Measurements from ENCODE around the gene DACT2.
"Not testable (repeated sequence)": the region's sequence is repeated elsewhere in the genome, so short reads cannot be mapped to it uniquely, and the experiment has no call there.

The DACT2 gene

GRCh38 chr6:168303982-168304751 is 15.4 kb downstream of the DACT2 start:
- DNase-seq (ENCODE audit: low read depth in 2 of 2), result no peak

- no peak for DNase-seq (ENCODE audit: low read depth in 2 of 2)
Observed at GRCh38 chr6:168302534-168302933, 17.0 kb downstream of the DACT2 start.

GRCh38 chr6:168301648-168302398 is 17.8 kb downstream of the DACT2 start:
- DNase-seq (ENCODE audit: low read depth in 2 of 2), result no peak

- DNase-seq (ENCODE audit: low read depth in 2 of 2), result no peak
Observed at GRCh38 chr6:168300975-168301647, 18.5 kb downstream of the DACT2 start.

GRCh38 chr6:168299541-168300511 is 19.8 kb downstream of the DACT2 start:
- DNase-seq (ENCODE audit: low read depth in 2 of 2), result no peak

GRCh38 chr6:168297643-168298042 is 21.9 kb downstream of the DACT2 start:
- DNase-seq (ENCODE audit: low read depth in 2 of 2), result no peak

- DNase-seq (ENCODE audit: low read depth in 2 of 2), result no peak
Observed at GRCh38 chr6:168294901-168295300, 24.7 kb downstream of the DACT2 start.

- no peak for DNase-seq (ENCODE audit: low read depth in 2 of 2)
Observed at GRCh38 chr6:168293636-168294530, 25.7 kb downstream of the DACT2 start.

GRCh38 chr6:168292826-168293225 is 26.8 kb downstream of the DACT2 start:
- DNase-seq (ENCODE audit: low read depth in 2 of 2), result no peak

GRCh38 chr6:168291450-168291849 is 28.1 kb downstream of the DACT2 start:
- DNase-seq (ENCODE audit: low read depth in 2 of 2), result no peak

GRCh38 chr6:168290095-168290494 is 29.5 kb downstream of the DACT2 start:
- no peak for DNase-seq (ENCODE audit: low read depth in 2 of 2)

GRCh38 chr6:168289571-168289962 is 30.0 kb downstream of the DACT2 start:
- DNase-seq (ENCODE audit: low read depth in 2 of 2), result no peak

- DNase-seq (ENCODE audit: low read depth in 2 of 2), result no peak
Observed at GRCh38 chr6:168288781-168289570, 30.6 kb downstream of the DACT2 start.

- not testable (repeated sequence) for DNase-seq (ENCODE audit: low read depth in 2 of 2)
Observed at GRCh38 chr6:168287460-168287859, 32.1 kb downstream of the DACT2 start.

GRCh38 chr6:168286771-168287446 is 32.7 kb downstream of the DACT2 start:
- DNase-seq (ENCODE audit: low read depth in 2 of 2), result peak; percentile 16 to 46

- no peak for DNase-seq (ENCODE audit: low read depth in 2 of 2)
Observed at GRCh38 chr6:168286116-168286515, 33.5 kb downstream of the DACT2 start.

GRCh38 chr6:168285456-168285855 is 34.1 kb downstream of the DACT2 start:
- no peak for DNase-seq (ENCODE audit: low read depth in 2 of 2)

- no peak for DNase-seq (ENCODE audit: low read depth in 2 of 2)
Observed at GRCh38 chr6:168284187-168284586, 35.4 kb downstream of the DACT2 start.

- DNase-seq (ENCODE audit: low read depth in 2 of 2), result no peak
Observed at GRCh38 chr6:168283686-168284025, 35.9 kb downstream of the DACT2 start.
